Testis (tissue), 3 donors: ENCODE results near the gene PPP2R2D. TPM values are rescaled to one million over a fixed set of nuclear protein-coding genes. Genes with fewer than 3 reads are reported as not detected.

ENCODE experiments used
- DNase-seq: peaks from one replicate; pipeline ENCODE4 v3.0.0-alpha.2; 2019
- H3K27ac ChIP-seq, 2 donors: fragments of 200-600 bp; sonication (generic); one replicate each; pipeline ENCODE4 v1.5.1; 2019
- H3K27me3 ChIP-seq: fragments of 200-600 bp; sonication (generic); one replicate; pipeline ENCODE4 v1.5.1; 2019
- H3K36me3 ChIP-seq: fragments of 200-600 bp; sonication (generic); one replicate; pipeline ENCODE4 v1.5.1; 2017; ENCODE audit warnings: low read depth; ENCODE audit errors: missing control alignments
- H3K4me1 ChIP-seq: fragments of 200-600 bp; sonication (generic); one replicate; pipeline ENCODE4 v1.5.1; 2019
- H3K4me3 ChIP-seq, 2 donors: fragments of 200-600 bp; sonication (generic); one replicate each; pipeline ENCODE4 v1.5.1; 2017 to 2019
- H3K9me3 ChIP-seq: fragments of 200-600 bp; sonication (generic); one replicate; pipeline ENCODE4 v1.5.1; 2017
- POLR2A ChIP-seq: fragments of 450-650 bp; IDR thresholded peaks from one replicate; pipeline ENCODE4 v1.6.1; 2017; ENCODE audit warnings: antibody characterized with exemption, mild to moderate bottlenecking, moderate library complexity
- WGBS, 2 donors: methylation state at CpG; one replicate each; pipeline ENCODE4 v1.1.5; 2018; 5-methylcytosine and 5-hydroxymethylcytosine counted together
- intact Hi-C: fragments of 100-400 bp; cut with DNase I; formaldehyde crosslinking; loops from one replicate; pipeline ENCODE4 v1.15.1; 2023; ENCODE audit warnings: low total_unique reads
- polyA plus RNA-seq: library from polyadenylated mRNA; stranded (reverse); fragments of 350-450 nt; fragmentation: Illumina TruSeq; extraction: RNeasy Lipid Tissue Mini Kit (QIAGEN cat#74804); gene quantifications from one replicate; pipeline ENCODE4 v1.2.3, GENCODE V29; 2014; ENCODE audit warnings: low read depth, low replicate concordance; ENCODE audit not compliant: insufficient read depth
- total RNA-seq, 2 donors: library from RNA; depleted of rRNA; stranded (reverse); fragments of >200 nt; gene quantifications; one replicate each; pipeline ENCODE4 v1.2.3, GENCODE V29; 2016
- TF ChIP-seq, protein P1 (sequence below), 3 experiments: fragments of 450-650 bp in 2 of 3; fragments of 200-600 bp in 1 of 3; sonication (generic) in 1 of 3; IDR thresholded peaks; one replicate each; pipeline ENCODE4 v1.5.1; 2016 to 2019; ENCODE audit warnings: antibody characterized with exemption in 3 of 3, mild to moderate bottlenecking in 2 of 3, moderate library complexity in 1 of 3

The PPP2R2D gene
- total and polyA plus RNA-seq, 3 donors from 2014 or later, result 34.9 to 49.2 (median 48.5) TPM

DNA sequence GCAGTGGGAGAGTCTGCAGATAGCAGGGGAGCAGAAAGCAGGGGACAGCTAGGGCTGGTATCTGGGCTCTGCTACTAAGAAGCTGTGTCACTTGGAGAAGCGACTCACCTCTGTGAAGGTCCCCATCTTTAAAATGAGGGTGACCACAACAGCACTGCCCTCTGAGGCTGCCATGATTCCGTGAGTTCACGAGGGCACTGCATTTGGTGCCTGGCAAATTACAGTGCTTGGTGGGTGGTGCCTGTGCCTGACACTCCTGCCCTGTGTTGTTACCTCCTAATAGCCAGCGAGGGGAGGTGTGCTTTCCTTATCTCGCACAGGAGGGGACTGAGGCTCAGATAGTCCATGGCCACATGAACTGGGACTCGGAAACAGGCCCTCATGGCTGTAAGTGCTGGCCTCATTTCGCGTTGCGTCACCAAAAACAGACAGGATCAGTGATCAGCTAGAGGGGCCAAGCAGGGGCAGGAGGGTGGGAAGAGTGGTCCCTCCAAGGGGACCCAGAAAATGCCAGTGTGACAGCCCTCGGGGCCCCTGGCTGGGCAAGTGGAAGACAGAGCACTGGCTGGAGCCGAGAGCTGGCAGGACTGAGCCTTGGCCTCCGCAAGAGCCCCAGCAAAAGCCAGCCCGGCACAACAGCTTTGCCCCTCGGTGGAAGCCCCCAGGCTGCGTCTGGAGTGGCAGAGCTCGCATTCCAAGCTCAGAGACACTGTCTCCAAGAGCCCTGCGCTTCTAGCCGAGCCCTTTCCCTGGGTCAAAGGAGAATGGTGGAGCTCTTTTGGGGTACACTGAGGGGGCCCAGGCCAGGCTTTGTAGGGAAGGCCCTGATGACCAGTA is 98.3 kb downstream of the PPP2R2D start:
- Histone ChIP-seq H3K4me3 (no peak overlapping the region), H3K9me3 (no peaks in the 10 kb centered on the region), H3K27ac (peak overlapping the region in 1 of 2 donors; percentile 85), H3K36me3 (no peaks in the 10 kb centered on the region), H3K4me1 (peaks cover 22% of the 10 kb centered on the region), H3K27me3 (no peaks in the 10 kb centered on the region)
- no peak for TF ChIP-seq POLR2A
- TF ChIP-seq, protein P1, sequence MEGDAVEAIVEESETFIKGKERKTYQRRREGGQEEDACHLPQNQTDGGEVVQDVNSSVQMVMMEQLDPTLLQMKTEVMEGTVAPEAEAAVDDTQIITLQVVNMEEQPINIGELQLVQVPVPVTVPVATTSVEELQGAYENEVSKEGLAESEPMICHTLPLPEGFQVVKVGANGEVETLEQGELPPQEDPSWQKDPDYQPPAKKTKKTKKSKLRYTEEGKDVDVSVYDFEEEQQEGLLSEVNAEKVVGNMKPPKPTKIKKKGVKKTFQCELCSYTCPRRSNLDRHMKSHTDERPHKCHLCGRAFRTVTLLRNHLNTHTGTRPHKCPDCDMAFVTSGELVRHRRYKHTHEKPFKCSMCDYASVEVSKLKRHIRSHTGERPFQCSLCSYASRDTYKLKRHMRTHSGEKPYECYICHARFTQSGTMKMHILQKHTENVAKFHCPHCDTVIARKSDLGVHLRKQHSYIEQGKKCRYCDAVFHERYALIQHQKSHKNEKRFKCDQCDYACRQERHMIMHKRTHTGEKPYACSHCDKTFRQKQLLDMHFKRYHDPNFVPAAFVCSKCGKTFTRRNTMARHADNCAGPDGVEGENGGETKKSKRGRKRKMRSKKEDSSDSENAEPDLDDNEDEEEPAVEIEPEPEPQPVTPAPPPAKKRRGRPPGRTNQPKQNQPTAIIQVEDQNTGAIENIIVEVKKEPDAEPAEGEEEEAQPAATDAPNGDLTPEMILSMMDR (IDR thresholded peaks at IDR 0.05), result no peak
- intact Hi-C loops, result no loop called here
- no peak for DNase-seq
- 86 to 93% methylated on average over 8 to 18 of the region's 18 CpGs for WGBS, 2 donors

DNA sequence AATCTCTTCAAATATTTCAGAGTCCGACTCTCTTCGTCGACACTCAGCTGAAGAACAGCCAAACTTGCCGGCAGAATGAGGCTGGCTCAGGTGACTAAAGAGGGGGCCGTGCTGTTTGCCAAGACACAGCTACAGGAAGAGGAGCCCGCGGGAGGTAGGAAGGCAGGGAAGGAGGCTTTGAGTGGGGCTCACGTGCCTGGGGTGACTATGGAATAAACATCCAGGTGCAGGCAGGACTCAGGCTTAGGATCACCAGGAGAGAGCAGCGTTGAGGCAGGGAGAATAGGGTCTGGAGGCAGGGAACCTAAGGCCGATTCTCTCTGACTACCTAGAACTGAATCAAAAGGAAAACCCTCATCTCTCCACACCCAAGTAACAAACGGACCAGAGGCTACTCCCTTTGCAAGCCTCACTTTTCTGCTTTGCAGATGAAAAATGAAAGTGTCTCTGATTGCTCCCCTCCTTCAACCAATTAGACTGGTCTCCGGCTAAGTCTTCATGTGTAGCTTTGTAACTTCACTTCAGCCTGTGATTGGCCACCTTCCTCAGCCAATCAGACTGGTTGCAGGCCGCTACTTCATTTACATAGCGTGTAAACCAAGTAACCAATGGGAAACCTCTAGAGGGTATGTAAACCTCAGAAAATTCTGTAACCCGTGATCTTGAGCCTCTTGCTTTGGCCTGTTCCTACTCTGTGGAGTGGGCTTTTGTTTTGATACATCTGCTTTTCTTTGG is 100.6 kb downstream of the PPP2R2D start:
- Histone ChIP-seq H3K27me3 (no peaks in the 10 kb centered on the region), H3K4me3 (no peak overlapping the region), H3K4me1 (peaks cover 22% of the 10 kb centered on the region), H3K36me3 (no peaks in the 10 kb centered on the region), H3K27ac (no peak overlapping the region), H3K9me3 (no peaks in the 10 kb centered on the region)
- TF ChIP-seq, protein P1 (IDR thresholded peaks at IDR 0.05), result no peak
- TF ChIP-seq POLR2A, result no peak
- WGBS, 2 donors, result 31 to 62% methylated on average over 12 to 15 of the region's 15 CpGs
- intact Hi-C loops, result no loop called here
- DNase-seq, result peak; percentile 71

DNA sequence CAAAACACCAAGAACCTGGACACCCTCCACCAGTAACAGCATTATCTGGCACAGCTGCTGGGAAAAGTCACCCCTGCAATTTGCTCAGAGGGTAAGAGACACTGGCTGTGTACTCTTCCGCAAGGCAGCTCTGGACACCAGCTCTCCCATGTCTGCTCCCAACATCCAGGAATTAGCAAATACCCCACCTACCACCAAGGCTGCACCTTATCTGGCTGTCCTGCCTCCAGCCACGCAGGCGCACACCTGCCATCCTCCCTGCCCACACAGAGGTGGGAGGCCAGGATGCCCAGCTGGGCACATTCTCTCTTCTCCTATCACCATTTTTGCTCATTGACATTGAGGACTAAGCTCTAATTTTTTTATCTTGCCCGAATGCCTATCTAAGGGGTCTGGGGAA is 101.2 kb downstream of the PPP2R2D start:
- Histone ChIP-seq H3K27me3 (no peaks in the 10 kb centered on the region), H3K9me3 (no peaks in the 10 kb centered on the region), H3K4me1 (peaks cover 17% of the 10 kb centered on the region), H3K27ac (no peak overlapping the region), H3K36me3 (no peaks in the 10 kb centered on the region), H3K4me3 (no peak overlapping the region)
- WGBS, 2 donors, result 55 to 59% methylated on average over 4 of the region's 4 CpGs
- TF ChIP-seq, protein P1 (IDR thresholded peaks at IDR 0.05), result no peak
- no peak for TF ChIP-seq POLR2A
- intact Hi-C loops, result no loop called here
- no peak for DNase-seq

DNA sequence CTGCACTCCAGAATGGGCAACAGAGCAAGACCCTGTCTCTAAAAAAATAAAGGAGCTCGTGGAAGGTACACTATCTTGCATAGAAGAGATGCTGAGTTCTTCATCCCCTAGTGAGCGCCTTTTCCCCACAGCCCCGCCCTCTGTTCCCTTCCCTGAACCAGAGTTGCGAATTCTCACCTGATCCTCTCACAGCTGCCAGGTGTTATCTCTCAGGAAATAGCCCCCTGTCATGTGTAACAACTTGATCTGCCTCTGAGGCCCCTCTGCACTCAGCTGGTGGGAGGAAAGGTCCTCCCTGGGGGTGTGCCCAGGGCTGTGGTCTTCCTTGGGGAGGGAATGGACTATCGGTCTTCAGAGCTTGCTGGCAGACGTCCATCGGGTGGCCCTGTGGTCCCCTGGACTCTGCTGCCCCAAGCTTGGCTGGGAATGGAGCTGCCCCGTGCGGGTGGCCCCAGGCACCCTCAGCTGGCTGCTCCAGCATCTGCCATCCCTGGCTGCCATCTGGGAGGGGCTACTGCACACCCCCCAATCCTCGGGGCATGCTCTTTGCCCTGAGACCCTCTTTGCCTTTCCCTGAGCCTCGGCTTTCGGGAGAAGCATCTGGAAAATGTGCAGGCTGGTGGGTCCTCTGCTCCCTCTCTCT is 102.6 kb downstream of the PPP2R2D start:
- intact Hi-C loops, result no loop called here
- 81 to 87% methylated on average over 7 to 10 of the region's 12 CpGs for WGBS, 2 donors
- Histone ChIP-seq H3K4me3 (no peak overlapping the region), H3K27ac (no peak overlapping the region), H3K9me3 (no peaks in the 10 kb centered on the region), H3K4me1 (peaks cover 4% of the 10 kb centered on the region), H3K27me3 (no peaks in the 10 kb centered on the region), H3K36me3 (no peaks in the 10 kb centered on the region)
- TF ChIP-seq, protein P1 (IDR thresholded peaks at IDR 0.05), result no peak
- no peak for TF ChIP-seq POLR2A
- no peak for DNase-seq
